ENCODE results near the gene VWF. TPM values are rescaled to one million over a fixed set of nuclear protein-coding genes. Genes with fewer than 3 reads are reported as not detected.
A peak's percentile ranks its signal among the peaks of the same experiment; 100 is the strongest.

The VWF gene
- total RNA-seq, 4 donors from 2014 or later = 94.3 to 261 (median 162) TPM

GRCh38 chr12:6114476-6114870 is 10.0 kb downstream of the VWF start:
- TF ChIP-seq EP300 (IDR thresholded peaks at IDR 0.05) (no peak), POLR2A (IDR thresholded peaks at IDR 0.05) (no peak), CTCF (IDR thresholded peaks at IDR 0.05) (no peak), POLR2AphosphoS5 (IDR thresholded peaks at IDR 0.05) (no peak)
- Histone ChIP-seq H3K36me3 (no peaks in the 10 kb centered on the region), H3K4me1 (peaks cover 0 to 4% (median 0%) of the 10 kb centered on the region in 3 donors), H3K9me3 (no peaks in the 10 kb centered on the region), H3K27ac (peak overlapping the region in 2 of 4 donors; percentile 54 to 65), H3K4me3 (no peak overlapping the region), H3K27me3 (no peaks in the 10 kb centered on the region)
- WGBS, 2 donors (ENCODE audit: low coverage in 1 of 2) = 87% methylated on average over 3 of the region's 6 CpGs; no CpG with 5 or more reads in 1 of the 2 donors
- ATAC-seq = no peak

GRCh38 chr12:6113691-6114475 is 10.6 kb downstream of the VWF start:
- Histone ChIP-seq H3K36me3 (no peaks in the 10 kb centered on the region), H3K4me3 (no peak overlapping the region), H3K27me3 (no peaks in the 10 kb centered on the region), H3K9me3 (no peaks in the 10 kb centered on the region), H3K27ac (peak overlapping the region in 2 of 4 donors; percentile 54 to 65), H3K4me1 (peaks cover 0 to 4% (median 0%) of the 10 kb centered on the region in 3 donors)
- no peak for ATAC-seq
- TF ChIP-seq CTCF (IDR thresholded peaks at IDR 0.05) = no peak
- 82 to 85% methylated on average over 2 to 6 of the region's 11 CpGs for WGBS, 2 donors (ENCODE audit: low coverage in 1 of 2)

- 66 to 93% methylated on average over 5 of the region's 5 CpGs for WGBS, 2 donors (ENCODE audit: low coverage in 1 of 2)
- no peak for ATAC-seq
These were observed 12.5 kb downstream of the VWF start for GRCh38 chr12:6112004-6112403.

GRCh38 chr12:6110006-6110405 is 14.5 kb downstream of the VWF start:
- WGBS, 2 donors (ENCODE audit: low coverage in 1 of 2) = 94 to 100% methylated on average over 3 of the region's 4 CpGs
- H3K27ac ChIP-seq = no peak overlapping the region
- H3K9me3 ChIP-seq = no peaks in the 10 kb centered on the region
- H3K4me3 ChIP-seq = no peak overlapping the region
- TF ChIP-seq POLR2A (IDR thresholded peaks at IDR 0.05) (no peak), EP300 (IDR thresholded peaks at IDR 0.05) (no peak), CTCF (IDR thresholded peaks at IDR 0.05) (no peak), POLR2AphosphoS5 (IDR thresholded peaks at IDR 0.05) (no peak)
- no peak for ATAC-seq
- H3K4me1 ChIP-seq = peaks cover 0 to 4% (median 0%) of the 10 kb centered on the region in 3 donors
- H3K27me3 ChIP-seq = no peaks in the 10 kb centered on the region
- no peaks in the 10 kb centered on the region for H3K36me3 ChIP-seq

More at GRCh38 chr12:6112004-6112403, 12.5 kb downstream of the VWF start:
- Histone ChIP-seq H3K27ac (no peak overlapping the region), H3K4me1 (peaks cover 0 to 4% (median 0%) of the 10 kb centered on the region in 3 donors), H3K9me3 (no peaks in the 10 kb centered on the region), H3K27me3 (no peaks in the 10 kb centered on the region), H3K36me3 (no peaks in the 10 kb centered on the region), H3K4me3 (no peak overlapping the region)
- TF ChIP-seq POLR2A (IDR thresholded peaks at IDR 0.05) (no peak), POLR2AphosphoS5 (IDR thresholded peaks at IDR 0.05) (no peak), EP300 (IDR thresholded peaks at IDR 0.05) (no peak), CTCF (IDR thresholded peaks at IDR 0.05) (no peak)

GRCh38 chr12:6106218-6106617 is 18.3 kb downstream of the VWF start:
- H3K27me3 ChIP-seq = no peaks in the 10 kb centered on the region
- H3K27ac ChIP-seq = no peak overlapping the region
- H3K4me3 ChIP-seq = no peak overlapping the region
- no peaks in the 10 kb centered on the region for H3K36me3 ChIP-seq
- TF ChIP-seq EP300 (IDR thresholded peaks at IDR 0.05) (no peak), POLR2A (IDR thresholded peaks at IDR 0.05) (no peak), CTCF (IDR thresholded peaks at IDR 0.05) (no peak), POLR2AphosphoS5 (IDR thresholded peaks at IDR 0.05) (no peak)
- H3K4me1 ChIP-seq = no peaks in the 10 kb centered on the region
- H3K9me3 ChIP-seq = no peaks in the 10 kb centered on the region
- 78% methylated on average over 3 of the region's 3 CpGs; no CpG with 5 or more reads in 1 of the 2 donors for WGBS, 2 donors (ENCODE audit: low coverage in 1 of 2)
- no peak for ATAC-seq

Measured in gastroesophageal sphincter (tissue), 4 donors.